ENCODE measurements around the gene PDIA3.
"Not testable (repeated sequence)": the region's sequence is repeated elsewhere in the genome, so short reads cannot be mapped to it uniquely, and the experiment has no call there.

Gene PDIA3

DNA sequence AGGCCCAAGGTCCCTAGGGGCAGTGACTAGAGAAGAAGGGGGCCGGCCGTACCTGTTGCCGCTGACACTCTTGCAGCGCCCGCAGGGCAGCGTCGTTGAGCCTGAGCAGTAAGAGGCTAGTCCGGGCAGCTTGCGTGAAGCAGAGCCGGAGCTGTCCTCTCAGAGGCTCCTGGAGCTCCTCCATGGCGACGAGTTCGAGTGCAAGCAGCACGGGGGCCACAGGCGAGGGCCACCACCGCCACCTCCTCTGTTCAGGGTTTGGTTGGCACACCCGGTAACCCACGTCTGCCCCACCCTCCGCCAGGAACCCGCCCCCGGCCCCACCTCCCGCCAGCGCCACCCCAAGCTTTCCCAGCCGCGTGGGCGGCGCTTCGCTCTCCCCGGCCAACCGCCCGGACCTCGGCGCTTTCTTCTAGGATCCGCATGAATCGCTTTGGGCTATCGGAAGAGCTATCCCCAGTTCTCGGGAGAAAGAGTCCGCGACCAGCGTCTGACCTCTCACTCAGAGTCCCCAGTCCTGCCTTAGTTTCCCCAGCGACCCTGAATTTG is 30.6 kb downstream of the PDIA3 start, which contains the start of gene ELL3:
TSS of gene ELL3 (minus strand) at position 249 of the 549 bp plus-strand sequence. CDS start at position 184, 65 bp downstream.
- DNase-seq (ENCODE audit: low read depth), result peak; percentile 71

DNA sequence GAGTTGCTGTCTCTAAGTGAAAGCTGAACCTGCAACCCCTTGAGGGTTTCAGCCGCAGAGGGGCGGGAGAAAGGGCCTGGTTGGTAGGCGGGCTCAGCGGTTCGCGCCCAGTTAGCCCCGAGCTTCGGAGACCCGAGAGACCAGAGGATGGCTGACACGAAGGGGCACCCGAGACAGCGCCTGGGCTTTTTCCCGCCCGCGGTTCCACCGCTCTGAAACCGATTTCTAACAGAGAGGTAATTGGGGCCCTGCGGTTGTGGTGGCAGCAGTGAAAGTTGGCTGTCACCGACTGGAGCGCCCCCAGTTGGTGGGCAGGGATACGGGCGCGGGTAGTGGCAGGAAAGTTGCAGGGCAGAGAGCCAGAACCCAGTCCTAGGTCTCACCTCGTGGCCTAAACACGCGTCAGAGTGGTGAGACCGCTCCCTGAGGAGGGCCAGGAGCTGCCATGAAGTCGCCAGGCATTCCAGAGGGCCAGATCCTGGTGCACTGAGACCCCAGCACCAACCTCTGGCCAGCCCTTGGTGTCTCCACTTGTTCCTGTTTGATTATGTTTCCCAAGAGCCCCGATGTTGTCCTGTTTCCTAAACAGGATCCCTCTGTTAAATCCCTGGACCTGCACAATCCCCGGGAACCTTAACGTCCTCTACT is 31.2 kb downstream of the PDIA3 start:
- peak; percentile 74 for DNase-seq (ENCODE audit: low read depth)

DNA sequence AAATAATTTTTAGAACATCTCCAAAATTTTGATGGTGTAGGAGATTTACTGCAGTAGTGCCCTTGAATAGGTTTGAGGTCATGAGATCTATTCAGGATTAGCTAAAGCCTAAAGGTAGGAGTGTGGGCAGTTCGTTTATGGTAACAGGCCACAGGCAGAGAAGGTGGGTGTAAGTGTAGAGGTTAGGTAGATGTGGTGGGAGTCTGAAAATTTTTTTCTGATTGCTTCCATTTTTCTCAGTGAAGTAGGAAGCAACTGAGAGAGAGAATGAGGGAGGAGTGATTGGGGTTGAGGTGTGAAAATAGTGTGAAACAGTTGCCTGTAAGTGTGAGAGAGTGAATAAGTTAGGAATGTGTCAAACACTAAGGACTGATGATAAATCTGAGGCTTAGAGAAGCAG is 32.8 kb downstream of the PDIA3 start:
- no peak for DNase-seq (ENCODE audit: low read depth)

DNA sequence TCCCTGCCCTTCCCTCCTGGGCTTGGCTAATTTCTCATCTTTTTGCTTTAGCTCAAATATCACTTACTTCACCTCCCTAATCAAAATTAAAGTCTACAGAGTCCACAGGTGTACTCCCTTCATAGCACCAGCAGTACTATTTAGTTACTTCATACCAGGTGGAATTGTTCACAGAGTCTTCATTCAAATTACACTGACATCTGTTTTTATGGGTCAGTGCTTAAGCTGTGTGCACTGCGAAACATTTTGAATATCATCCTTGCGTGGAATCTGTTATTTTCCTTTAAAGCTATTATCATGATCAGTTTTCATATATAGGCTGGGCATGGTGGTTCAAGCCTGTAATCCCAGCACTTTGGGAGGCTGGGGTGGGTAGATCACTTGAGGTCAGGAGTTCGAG is 43.2 kb downstream of the PDIA3 start:
- no peak for DNase-seq (ENCODE audit: low read depth)

GRCh38 chr15:43791993-43792760 is 45.9 kb downstream of the PDIA3 start, which contains the start of gene SERF2:
Gene SERF2, plus strand, starts transcription at chr15:43792320. Its CDS starts 57 bp downstream, at chr15:43792377.
- DNase-seq (ENCODE audit: low read depth), result peak; percentile 100

- no peak for DNase-seq (ENCODE audit: low read depth)
Observed at GRCh38 chr15:43792761-43793476, 46.7 kb downstream of the PDIA3 start.

DNA sequence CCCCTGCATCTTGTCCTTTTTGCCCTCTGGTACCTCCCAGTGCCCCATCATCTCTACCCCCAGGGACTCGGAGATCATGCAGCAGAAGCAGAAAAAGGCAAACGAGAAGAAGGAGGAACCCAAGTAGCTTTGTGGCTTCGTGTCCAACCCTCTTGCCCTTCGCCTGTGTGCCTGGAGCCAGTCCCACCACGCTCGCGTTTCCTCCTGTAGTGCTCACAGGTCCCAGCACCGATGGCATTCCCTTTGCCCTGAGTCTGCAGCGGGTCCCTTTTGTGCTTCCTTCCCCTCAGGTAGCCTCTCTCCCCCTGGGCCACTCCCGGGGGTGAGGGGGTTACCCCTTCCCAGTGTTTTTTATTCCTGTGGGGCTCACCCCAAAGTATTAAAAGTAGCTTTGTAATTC is 47.4 kb downstream of the PDIA3 start:
- no peak for DNase-seq (ENCODE audit: low read depth)

DNA sequence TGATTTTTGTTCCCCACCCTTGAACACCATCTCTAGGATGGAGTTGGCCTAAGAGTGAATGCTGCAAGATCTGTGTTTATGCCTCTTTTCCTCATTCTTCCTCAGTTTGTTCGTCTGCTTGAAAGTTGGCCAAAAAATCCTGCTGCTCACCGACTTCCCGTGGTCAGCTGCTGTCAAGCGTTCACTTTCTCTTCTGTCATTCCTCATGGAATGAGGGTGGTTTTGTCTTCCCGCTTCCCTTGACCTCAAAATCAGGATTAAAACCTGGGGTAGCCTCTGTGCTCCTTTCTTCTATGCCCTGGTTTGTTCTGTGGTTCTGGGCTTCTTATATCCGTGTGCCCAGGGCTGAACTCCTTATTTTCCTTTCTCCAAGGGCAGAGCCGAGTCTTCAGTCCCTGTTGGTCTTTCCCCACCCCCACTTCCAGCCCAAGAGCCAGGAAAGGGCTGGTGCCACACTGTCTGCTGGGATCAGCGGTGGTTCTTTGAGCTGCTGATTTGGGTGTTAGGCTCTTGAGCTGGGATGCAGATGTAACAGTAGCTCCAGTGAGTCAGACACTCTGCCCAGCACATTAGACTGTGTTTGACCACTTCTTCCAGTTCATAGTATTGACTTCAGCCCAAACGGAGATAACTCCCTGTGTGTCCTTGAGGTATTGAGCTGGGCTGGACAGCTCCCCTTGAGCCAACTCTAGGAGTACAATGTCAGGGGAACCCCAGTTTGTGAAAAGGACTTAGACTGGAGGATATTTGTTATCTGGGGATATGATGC is 48.2 kb downstream of the PDIA3 start:
- DNase-seq (ENCODE audit: low read depth), result no peak

DNA sequence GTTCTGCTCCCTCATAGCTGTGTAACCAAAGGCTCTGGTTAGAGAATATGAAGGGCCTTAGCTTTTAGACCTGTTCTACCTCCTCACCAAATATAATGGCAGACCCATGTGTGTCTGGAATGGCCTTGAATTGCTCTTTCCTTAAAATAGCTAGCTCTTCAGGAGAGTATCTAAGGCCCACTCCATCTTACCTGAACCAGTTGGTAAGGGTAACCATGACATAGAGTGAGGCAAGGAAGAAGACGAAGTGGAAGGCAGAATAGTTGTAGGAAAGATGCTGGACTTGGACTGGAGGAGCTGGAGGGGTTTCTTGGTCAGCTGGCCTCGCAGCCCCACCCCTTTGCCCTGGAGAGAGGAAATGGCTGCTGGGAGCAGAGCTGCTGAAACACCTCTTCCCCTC is 49.0 kb downstream of the PDIA3 start:
- DNase-seq (ENCODE audit: low read depth), result no peak

DNA sequence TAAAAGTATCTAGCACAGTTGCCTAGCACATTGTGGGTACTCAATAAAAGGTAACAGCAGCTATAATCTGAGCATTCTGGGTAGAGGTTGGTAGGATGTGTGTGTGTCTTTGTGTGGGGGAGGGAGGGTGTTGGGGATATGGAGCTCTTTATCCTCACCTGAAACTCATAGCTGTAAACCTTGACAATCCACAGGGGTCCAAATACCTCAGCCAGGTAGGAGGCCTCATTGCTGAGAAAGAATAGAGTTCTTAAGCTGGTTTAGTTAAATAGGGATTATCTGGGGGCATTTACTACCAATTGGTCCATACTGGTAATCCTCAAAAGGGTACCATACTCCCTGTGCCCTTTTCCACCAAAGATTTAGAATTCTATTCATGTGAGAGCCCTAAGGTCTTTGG is 49.8 kb downstream of the PDIA3 start:
- DNase-seq (ENCODE audit: low read depth), result no peak

DNA sequence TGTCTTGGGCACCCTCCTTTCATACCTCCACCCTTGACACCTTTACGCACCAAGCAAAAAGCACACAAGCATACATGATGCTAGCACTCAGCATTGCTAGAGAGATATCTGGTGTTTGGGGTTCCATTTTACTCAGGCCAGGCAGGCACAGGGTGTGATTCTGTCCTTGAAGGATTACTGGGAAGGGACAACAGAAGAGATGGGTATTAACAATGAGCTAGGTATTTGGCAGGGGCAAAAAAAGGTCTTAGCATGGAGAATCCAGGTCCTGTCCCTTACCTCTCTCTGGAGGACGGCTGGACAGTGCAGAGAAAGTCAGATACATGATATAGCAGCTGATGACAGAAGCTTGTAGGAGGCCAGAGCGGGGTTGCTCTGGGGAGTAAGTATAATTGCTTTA is 50.3 kb downstream of the PDIA3 start:
- DNase-seq (ENCODE audit: low read depth), result no peak

DNA sequence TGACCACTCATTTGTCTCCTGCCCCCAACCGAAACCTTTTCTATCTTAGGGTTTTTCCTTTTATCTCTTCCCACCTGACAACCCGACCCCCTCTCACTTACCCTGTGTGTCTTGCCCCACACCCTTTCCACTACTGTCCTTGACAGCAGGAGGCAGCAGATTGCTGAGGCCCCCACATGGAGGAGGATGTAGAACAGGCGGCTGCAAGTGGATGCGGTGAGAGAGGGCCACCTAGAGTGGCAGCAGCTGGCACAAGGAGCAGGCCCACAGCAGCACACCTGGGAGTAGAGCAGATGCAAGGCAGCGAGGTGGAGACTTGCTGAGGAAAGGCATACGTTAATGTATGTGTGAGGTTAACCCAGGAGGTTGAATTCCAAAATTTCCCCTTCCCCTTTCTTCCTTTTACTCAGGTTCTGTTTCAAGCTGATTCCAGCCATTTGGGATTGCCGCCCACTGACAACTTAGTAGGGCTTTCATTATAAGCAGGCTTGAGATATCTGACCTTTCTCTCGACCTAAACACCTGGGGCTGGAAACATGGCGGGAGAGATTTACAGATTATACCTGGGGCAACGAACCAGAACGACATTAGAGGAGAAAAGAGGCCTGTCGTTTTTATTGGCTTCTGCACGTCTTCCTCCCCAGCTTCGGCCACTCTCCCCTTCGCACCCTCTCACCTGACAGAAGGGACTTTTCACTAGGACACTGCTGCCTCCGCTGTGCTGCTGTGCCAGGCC is 53.1 kb downstream of the PDIA3 start:
- DNase-seq (ENCODE audit: low read depth), result no peak

- no peak for DNase-seq (ENCODE audit: low read depth)
Observed at GRCh38 chr15:43799945-43800285, 53.7 kb downstream of the PDIA3 start, which contains the start of gene SERINC4. Gene SERINC4, minus strand, starts transcription at chr15:43800220. Its CDS starts 234 bp downstream, at chr15:43799986.

DNA sequence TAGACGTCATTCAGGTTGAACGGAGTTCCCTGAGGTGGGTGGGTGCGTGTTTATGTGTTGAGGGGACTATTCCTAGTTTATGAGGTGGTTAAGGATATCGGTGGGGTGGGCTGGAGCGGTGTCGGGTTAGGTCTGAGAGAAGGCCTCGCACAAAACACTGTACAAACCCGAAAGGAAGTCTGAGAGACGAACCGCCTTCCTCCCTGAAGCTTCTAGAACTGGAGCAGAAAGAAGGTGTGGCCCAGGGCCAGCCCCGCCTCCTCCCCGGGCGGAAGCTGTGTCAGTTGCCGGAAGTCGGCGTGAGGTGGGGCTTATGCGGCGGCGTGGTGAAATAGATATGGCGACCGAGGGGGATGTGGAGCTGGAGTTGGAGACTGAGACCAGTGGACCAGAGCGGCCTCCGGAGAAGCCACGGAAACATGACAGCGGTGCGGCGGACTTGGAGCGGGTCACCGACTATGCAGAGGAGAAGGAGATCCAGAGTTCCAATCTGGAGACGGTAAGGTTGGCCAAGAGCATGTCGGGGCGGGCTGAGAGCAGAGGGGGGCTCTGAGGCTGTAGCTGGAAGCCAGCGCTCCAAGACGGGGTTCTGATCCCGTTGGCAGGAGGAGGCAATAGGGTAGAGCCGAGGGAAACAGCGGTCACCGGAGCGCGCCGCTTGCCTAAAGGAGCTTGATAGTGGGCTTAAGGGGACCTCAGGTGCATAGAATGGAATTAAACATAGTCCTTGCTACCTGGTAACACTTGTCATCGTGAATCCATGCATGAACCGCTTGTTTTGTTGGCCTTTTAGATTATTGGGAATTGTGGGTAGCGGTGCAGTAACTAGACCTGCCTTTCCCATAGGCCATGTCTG is 54.3 kb downstream of the PDIA3 start, which contains the start of gene HYPK:
TSS of gene HYPK (plus strand) at position 314 of the 856 bp plus-strand sequence. CDS start at position 338, 24 bp downstream.
- peak; percentile 89 for DNase-seq (ENCODE audit: low read depth)

- not testable (repeated sequence) for DNase-seq (ENCODE audit: low read depth)
Observed at GRCh38 chr15:43802676-43803075, 56.4 kb downstream of the PDIA3 start.

DNA sequence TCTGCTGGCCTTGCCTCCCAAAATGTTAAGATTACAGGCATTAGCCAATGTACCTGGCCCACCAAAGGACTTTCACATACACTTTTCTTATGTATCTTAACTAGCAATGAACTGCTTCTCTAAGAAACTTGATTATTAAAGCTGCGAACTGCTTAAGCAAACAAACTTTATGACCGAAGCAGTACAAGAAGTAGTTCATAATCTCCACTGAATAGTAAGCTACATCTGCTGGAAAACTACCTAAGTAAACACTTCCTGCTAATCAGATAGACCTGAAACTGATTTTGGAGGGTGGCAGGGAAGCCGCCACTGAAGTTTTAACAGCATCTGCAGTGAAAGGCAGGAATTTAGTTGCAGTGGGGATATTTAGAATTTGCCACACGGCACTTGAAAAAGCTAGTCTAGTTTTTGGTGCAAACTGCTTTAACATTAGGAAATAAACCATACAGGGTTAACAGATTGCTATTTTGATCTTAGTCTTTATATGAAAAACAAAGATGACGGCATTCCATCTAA is 62.3 kb downstream of the PDIA3 start:
- no peak for DNase-seq (ENCODE audit: low read depth)

GRCh38 chr15:43808960-43809678 is 62.9 kb downstream of the PDIA3 start:
- DNase-seq (ENCODE audit: low read depth), result no peak

DNA sequence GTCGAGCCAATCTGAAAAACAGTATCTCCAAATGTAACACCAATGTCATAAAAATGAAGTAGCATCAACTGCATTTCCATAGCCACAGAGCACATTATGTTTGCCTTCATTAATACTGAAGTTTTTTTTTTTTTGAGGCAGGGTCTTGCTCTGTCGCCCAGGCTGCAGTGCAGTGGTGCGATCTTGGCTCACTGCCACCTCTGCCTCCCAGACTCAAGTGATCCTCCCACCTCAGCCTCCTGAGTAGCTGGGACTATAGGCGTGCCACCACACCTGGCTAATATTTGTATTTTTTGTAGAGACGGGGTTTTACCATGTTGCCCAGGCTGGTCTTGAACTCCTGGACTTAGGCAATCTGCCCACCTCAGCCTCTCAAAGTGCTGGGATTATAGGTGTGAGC is 68.8 kb downstream of the PDIA3 start:
- not testable (repeated sequence) for DNase-seq (ENCODE audit: low read depth)

DNA sequence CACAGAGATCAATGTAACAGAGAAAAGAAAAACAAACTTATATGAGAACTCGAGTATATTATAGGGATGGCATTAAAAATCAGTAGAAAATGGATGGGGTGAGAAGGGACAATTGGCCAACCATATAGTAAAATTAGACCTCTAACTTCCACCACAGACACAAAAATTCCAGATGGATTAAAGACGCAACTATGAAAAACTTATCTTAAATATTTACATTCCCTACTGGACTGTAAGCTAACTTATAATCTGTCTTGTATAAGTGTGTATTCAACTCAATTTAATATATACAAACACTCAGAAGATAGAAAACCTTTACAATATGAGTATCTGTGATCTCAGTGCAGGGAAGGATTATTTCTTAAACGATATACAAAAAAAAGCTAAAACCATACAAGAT is 75.3 kb downstream of the PDIA3 start:
- no peak for DNase-seq (ENCODE audit: low read depth)

Data from stimulated activated CD4-positive, alpha-beta T cell treated with anti-CD3 and anti-CD28 coated beads, Interleukin-2, amount 100 ng/mL, for 4 hours (primary cell).